ENCODE results near the gene SCO2. TPM values are rescaled to one million over a fixed set of nuclear protein-coding genes. Genes with fewer than 3 reads are reported as not detected.

Gene SCO2
- total RNA-seq, 2 experiments from 2014 or later, result 2.4 to 5.6 TPM

DNA sequence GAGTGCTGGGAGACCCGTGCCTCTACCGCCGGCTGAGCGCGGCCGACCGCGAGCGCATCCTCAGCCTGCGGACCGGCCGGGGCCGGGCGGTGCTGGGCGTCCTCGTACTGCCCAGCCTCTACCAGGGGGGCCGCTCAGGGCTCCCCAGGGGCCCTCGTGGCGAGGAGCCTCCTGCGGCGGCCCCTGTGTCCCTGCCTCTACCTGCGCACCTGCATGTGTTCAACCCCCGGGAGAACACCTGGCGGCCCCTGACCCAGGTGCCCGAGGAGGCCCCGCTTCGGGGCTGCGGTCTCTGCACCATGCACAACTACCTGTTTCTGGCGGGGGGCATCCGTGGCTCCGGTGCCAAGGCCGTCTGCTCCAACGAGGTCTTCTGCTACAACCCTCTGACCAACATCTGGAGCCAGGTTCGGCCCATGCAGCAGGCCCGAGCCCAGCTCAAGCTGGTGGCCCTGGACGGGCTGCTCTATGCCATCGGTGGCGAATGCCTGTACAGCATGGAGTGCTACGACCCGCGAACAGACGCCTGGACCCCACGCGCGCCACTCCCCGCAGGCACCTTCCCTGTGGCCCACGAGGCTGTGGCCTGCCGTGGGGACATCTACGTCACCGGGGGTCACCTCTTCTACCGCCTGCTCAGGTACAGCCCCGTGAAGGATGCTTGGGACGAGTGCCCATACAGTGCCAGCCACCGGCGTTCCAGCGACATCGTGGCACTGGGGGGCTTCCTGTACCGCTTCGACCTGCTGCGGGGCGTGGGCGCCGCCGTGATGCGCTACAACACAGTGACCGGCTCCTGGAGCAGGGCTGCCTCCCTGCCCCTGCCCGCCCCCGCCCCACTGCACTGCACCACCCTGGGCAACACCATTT lies 23.8 kb upstream of the SCO2 start:
- H3K4me1 Mint-ChIP-seq, result peaks cover 33% of the 10 kb centered on the region
- H3K36me3 Mint-ChIP-seq (ENCODE audit: low read depth), result peaks cover 3% of the 10 kb centered on the region
- CTCF ChIA-PET, result interaction anchor here (0.7 to 2.5 kb wide), 8 partner anchors 10 to 141 kb away, joined by 3 to 14 read pairs (median 3); partner anchors contain the start of genes LMF2 and SCO2
- intact Hi-C loops (cut with DNase I, micrococcal nuclease), result no loop called here
- H3K27me3 Mint-ChIP-seq, result no peaks in the 10 kb centered on the region
- H3K27ac Mint-ChIP-seq, result peak overlapping the region; percentile 77
- POLR2A ChIA-PET, result interaction anchor here (0.8 to 0.9 kb wide), 2 partner anchors 23 to 72 kb away, joined by 3 to 5 read pairs; partner anchors contain the start of gene SCO2
- H3K9me3 Mint-ChIP-seq (ENCODE audit: low read depth), result no peaks in the 10 kb centered on the region
- ATAC-seq (peak; percentile 4), DNase-seq (no peak)
- peak overlapping the region; percentile 74 for H3K4me3 Mint-ChIP-seq

DNA sequence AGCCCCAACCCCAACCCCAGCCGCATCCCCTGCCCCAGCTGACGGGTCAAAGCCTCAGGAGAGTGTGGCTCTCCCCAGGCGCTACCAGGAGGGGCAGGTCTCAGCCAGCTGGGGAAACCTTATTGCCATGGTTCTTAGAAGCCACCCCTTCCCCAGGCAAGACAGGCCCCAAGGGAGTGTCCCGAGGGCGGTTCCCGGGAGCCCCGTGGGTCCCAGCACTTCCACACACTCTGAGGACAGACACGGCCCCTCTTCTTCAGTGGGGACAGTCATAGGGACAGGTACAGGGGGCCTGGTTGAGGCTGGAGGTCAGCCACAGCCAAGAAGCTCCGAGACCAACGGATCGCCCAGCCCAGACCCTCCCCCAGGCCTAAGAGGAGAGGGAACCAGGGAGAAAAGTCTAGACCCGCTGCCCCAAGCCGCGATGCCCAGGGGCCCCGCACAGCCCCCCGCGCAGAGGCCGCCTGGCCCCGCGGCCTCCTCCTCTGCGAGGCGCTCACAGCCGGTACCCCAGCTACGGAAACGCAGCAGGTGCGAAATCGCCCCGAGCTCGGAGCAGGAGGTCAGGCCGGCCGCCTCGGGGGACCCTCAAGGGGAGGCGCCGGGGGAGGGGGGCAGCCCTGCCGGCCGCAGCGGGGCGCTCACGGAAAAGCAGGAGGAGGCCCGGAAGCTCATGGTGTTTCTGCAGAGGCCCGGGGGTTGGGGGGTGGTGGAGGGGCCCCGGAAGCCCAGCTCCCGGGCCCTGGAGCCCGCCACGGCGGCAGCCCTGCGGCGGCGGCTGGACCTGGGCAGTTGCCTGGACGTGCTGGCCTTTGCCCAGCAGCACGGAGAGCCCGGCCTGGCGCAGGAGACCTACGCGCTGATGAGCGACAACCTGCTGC lies 22.9 kb upstream of the SCO2 start:
- DNase-seq, result peak; percentile 73
- CTCF ChIA-PET, result interaction anchor here (0.6 to 4.0 kb wide), 10 partner anchors 9 to 119 kb away, joined by 3 to 29 read pairs (median 3); partner anchors contain the start of genes SCO2 and SYCE3
- Mint-ChIP-seq H3K27me3 (no peaks in the 10 kb centered on the region), H3K4me3 (peak overlapping the region; percentile 67), H3K9me3 (ENCODE audit: low read depth) (no peaks in the 10 kb centered on the region), H3K27ac (peak overlapping the region; percentile 81), H3K36me3 (ENCODE audit: low read depth) (peaks cover 3% of the 10 kb centered on the region), H3K4me1 (peaks cover 36% of the 10 kb centered on the region)
- intact Hi-C loops (cut with DNase I, micrococcal nuclease), result no loop called here
- POLR2A ChIA-PET, result interaction anchor here (0.5 to 0.9 kb wide), 3 partner anchors 23 to 120 kb away, joined by 3 to 5 read pairs (median 3); partner anchors contain the start of gene SCO2
- ATAC-seq, result peak; percentile 34

GRCh38 chr22:50547263-50547985 lies 22.0 kb upstream of the SCO2 start:
- POLR2A ChIA-PET, result no interaction called here
- Mint-ChIP-seq H3K27me3 (no peaks in the 10 kb centered on the region), H3K4me1 (peaks cover 40% of the 10 kb centered on the region), H3K9me3 (ENCODE audit: low read depth) (no peaks in the 10 kb centered on the region), H3K27ac (no peak overlapping the region), H3K4me3 (peak overlapping the region; percentile 45), H3K36me3 (ENCODE audit: low read depth) (peaks cover 6% of the 10 kb centered on the region)
- no peak for DNase-seq
- CTCF ChIA-PET, result interaction anchor here (0.7 to 4.0 kb wide), 6 partner anchors 8 to 63 kb away, joined by 3 to 29 read pairs (median 6); partner anchors contain the start of genes SCO2 and SYCE3
- no peak for ATAC-seq
- intact Hi-C loops (cut with DNase I, micrococcal nuclease), result no loop called here

DNA sequence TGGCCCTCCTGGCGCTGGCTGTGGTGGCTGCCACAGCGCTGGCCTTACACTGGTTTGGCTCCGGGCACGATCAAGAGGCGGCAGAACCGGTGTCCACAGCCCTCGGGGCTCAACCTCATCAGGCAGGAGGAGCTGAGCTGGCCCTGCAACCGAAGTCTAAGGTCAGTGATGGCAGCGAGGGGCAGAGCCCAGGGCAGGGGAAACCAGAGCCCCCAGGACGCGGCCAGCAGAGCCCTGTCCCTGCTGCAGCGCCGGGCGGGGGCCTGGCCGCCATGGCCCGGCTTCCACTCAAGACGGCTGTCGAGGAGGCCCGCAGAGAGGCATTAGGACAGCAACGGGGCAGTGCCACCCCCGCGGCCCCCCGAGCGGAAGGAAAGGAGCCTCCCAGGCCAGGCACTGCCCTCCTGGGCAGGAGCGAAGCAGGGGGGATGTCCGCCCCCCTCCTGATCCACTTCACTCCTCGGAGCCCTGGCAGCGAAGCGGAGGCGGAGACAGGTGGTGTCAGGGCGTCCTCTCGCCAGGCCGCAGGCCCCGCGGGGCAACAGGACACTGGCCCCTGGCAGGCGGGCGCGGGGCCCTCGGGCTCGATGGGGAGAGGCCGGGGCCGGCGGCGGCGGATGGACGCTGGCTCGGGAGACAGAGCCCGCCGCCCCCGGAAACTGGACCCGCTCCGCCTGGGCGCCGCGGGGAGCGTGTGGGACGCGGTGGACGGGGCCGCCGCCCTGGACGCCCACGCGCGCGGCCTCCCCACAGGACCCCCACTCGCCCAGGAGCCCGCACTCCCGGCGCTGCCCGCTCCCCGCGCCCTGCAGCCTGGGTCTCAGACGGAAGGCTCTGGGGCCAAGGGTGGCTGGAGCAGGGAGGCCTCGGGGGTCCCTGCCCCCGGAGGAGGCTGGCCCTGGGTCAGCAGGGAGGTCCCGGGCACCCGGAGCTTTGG lies 21.2 kb upstream of the SCO2 start:
- ChIA-PET POLR2A (no interaction called here), CTCF (interaction anchor here (1.2 to 4.0 kb wide), 9 partner anchors 7 to 145 kb away, joined by 4 to 29 read pairs (median 7); partner anchors contain the start of genes SCO2 and SYCE3)
- ATAC-seq, result no peak
- Mint-ChIP-seq H3K9me3 (ENCODE audit: low read depth) (no peaks in the 10 kb centered on the region), H3K36me3 (ENCODE audit: low read depth) (peaks cover 6% of the 10 kb centered on the region), H3K27me3 (no peaks in the 10 kb centered on the region), H3K4me1 (peaks cover 48% of the 10 kb centered on the region), H3K27ac (peak overlapping the region; percentile 85), H3K4me3 (no peak overlapping the region)
- intact Hi-C loops (cut with DNase I, micrococcal nuclease), result no loop called here
- no peak for DNase-seq

DNA sequence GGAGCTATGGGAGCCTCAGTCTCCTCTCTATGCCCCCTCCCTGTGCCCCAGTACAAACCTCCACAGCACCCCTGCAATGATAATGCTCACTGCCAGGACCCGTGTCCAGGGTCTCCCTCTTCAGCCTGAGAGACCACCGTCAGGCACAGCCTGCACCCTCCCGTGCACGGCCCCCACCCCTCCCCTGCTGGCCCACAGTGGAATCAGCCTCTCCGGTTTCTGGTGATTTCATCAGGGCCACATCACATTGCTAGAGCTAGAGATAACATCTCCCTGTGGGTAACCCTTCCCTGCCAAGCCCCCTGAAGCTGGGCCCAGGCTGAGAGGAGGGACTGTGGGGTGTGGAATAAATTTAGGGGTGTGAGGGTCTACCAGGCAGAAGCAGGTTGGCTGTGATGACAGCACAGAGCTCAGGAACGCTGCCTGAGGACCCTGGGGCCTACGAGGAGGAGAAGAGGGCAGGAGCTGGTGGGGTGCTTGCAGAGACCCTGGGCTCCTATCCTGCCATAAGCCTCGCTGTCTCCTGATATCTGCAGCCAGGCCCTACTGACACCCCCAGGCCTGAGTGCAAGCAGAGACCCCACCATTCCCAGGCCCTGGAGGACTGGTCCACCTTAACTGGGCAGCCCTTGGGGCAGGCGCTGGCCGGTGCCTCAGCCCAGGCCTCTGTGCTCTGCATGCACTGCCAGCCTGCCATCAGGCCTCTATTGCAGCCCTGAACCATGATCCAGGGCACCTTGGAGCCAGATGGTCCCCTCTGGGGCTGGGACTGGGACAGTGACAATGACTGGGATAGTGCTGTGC lies 20.3 kb upstream of the SCO2 start, which contains the start of gene KLHDC7B:
Gene KLHDC7B (plus strand): TSS at position 378 of the 804 bp plus-strand sequence. CDS start 345 bp downstream, at position 723.
- Mint-ChIP-seq H3K36me3 (ENCODE audit: low read depth) (peaks cover 8% of the 10 kb centered on the region), H3K4me1 (peaks cover 57% of the 10 kb centered on the region), H3K9me3 (ENCODE audit: low read depth) (no peaks in the 10 kb centered on the region), H3K4me3 (no peak within 1 kb of the TSS), H3K27me3 (no peaks in the 10 kb centered on the region), H3K27ac (peak within 1 kb of the TSS; percentile 85)
- peak; percentile 7 for ATAC-seq
- intact Hi-C loops (cut with DNase I, micrococcal nuclease), result loop anchor here in 1 of 2 experiments (2.0 kb wide), 1 partner anchor 75 kb away; no protein-coding TSS in a partner anchor
- POLR2A ChIA-PET, result interaction anchor here (1.4 kb wide), 1 partner anchor 20 kb away, joined by 6 read pairs; the partner anchor contains the start of gene SCO2
- CTCF ChIA-PET, result interaction anchor here (0.9 to 4.0 kb wide), 10 partner anchors 10 to 146 kb away, joined by 3 to 29 read pairs (median 6); partner anchors contain the start of genes CHKB, SCO2, SYCE3 and TYMP
- peak; percentile 68 for DNase-seq

DNA sequence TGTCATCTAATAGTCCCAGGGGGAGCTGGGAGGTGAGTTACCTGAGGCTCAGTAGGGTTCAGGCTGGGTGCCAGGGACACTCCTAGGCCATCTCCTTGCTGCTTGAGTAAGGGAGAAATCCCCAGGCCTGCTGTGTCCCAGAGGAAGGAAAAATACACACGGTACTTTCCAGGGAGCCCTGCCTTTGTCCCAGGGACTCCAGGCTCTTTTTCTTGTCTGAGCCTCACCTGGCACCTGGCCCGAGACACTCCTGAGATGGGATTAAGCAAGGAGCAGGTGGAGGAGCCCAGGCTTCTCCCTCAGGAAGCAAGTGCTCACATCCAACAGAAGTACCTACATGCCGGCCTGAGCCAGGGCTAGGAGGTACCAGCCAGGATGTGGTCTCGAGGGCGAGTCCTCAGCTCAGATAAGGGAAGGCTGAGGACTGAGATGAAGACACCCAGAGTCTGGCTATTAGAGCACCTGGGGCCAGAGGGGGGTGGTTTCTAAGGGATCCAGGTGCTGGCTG lies 19.4 kb upstream of the SCO2 start:
- Mint-ChIP-seq H3K4me1 (peaks cover 55% of the 10 kb centered on the region), H3K9me3 (ENCODE audit: low read depth) (no peaks in the 10 kb centered on the region), H3K27ac (peak overlapping the region; percentile 78), H3K4me3 (no peak overlapping the region), H3K27me3 (no peaks in the 10 kb centered on the region), H3K36me3 (ENCODE audit: low read depth) (peaks cover 5% of the 10 kb centered on the region)
- intact Hi-C loops (cut with DNase I, micrococcal nuclease), result loop anchor here (1.0 to 5.0 kb wide), 7 partner anchors 13 to 582 kb away; partner anchors contain the start of genes NCAPH2 (in 1 of the 2), PIM3 (in 1 of the 2), SCO2 (in 1 of the 2) and SYCE3 (in 1 of the 2)
- ChIA-PET POLR2A (interaction anchor here (0.7 to 1.4 kb wide), 2 partner anchors 15 to 19 kb away, joined by 3 to 6 read pairs; partner anchors contain the start of genes SCO2 and TYMP), CTCF (interaction anchor here (0.9 to 4.0 kb wide), 10 partner anchors 9 to 76 kb away, joined by 3 to 29 read pairs (median 6); partner anchors contain the start of genes CHKB, SCO2, SYCE3 and TYMP)
- peak; percentile 57 for DNase-seq
- ATAC-seq, result no peak

DNA sequence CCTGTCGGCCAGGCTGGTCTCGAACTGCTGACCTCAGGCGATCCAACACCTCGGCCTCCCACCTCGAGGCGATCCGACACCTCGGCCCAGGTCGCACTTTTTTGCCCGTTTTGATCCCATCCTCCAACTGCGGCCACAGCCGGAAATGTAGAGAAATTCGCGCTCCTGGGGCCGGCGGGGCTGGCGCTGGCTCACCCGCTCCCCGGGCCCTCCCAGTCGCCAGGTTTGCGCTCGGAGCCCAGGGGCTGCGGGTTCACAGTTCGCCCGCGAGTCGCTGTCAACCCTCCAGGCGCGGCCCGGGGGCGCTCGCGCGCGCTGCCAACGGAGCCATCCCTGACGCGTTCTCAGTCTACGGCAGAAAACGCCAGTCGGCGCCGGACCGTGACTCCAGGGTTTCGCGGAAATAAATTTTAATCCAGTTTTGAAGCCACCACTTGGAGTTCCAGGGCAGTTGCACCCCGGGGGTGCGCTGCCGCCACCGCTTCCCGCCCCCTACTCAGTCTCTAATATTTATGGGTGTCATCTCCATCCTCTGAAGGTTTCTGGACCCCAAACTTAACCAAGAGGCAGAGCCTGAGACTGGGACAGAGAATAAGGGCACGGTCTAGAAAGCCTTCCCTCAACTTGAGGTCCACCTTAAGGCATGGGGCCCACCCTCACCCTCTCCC lies 18.8 kb upstream of the SCO2 start:
- Mint-ChIP-seq H3K36me3 (ENCODE audit: low read depth) (peaks cover 5% of the 10 kb centered on the region), H3K27ac (peak overlapping the region; percentile 78), H3K9me3 (ENCODE audit: low read depth) (no peaks in the 10 kb centered on the region), H3K4me1 (peaks cover 61% of the 10 kb centered on the region), H3K4me3 (peak overlapping the region; percentile 35), H3K27me3 (no peaks in the 10 kb centered on the region)
- ChIA-PET POLR2A (interaction anchor here (0.7 to 1.4 kb wide), 2 partner anchors 14 to 19 kb away, joined by 3 to 6 read pairs; partner anchors contain the start of genes SCO2 and TYMP), CTCF (interaction anchor here (0.9 to 6.4 kb wide), 9 partner anchors 8 to 76 kb away, joined by 3 to 72 read pairs (median 6); partner anchors contain the start of genes CHKB, SCO2 and SYCE3)
- ATAC-seq (peak; percentile 49), DNase-seq (peak; percentile 94)
- intact Hi-C loops (cut with DNase I, micrococcal nuclease), result loop anchor here (1.0 to 5.0 kb wide), 7 partner anchors 13 to 582 kb away; partner anchors contain the start of genes NCAPH2 (in 1 of the 2), PIM3 (in 1 of the 2), SCO2 (in 1 of the 2) and SYCE3 (in 1 of the 2)

DNA sequence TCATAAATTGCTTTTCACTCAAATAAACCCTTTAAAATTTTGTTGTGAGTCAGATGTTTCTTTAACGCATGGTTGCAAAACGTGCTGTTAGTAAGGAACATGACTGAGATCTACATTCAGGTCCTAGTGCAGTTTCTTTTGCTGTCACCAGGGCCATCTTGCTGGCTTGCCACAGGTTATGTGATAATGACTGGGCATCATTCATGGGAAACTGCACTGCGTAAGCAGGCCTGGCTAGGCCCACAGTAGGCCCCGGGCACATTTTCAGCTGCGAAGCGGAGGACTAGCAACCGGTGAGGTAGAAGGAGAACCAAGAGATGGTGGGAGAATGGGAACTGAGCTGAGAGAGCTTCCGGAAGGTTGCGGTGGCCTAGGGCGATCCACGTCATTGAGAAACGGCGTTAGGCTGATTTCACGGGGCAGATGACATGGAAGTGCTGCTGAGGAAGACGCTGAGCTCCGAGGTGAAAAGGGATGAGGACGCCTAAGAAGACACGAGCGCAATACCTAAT lies 17.1 kb upstream of the SCO2 start:
- intact Hi-C loops (cut with DNase I, micrococcal nuclease), result loop anchor here (1.0 to 5.0 kb wide), 3 partner anchors 11 to 580 kb away; partner anchors contain the start of genes NCAPH2 (in 1 of the 2) and PIM3 (in 1 of the 2)
- Mint-ChIP-seq H3K4me3 (peak overlapping the region; percentile 31), H3K27me3 (no peaks in the 10 kb centered on the region), H3K4me1 (peaks cover 69% of the 10 kb centered on the region), H3K27ac (peak overlapping the region; percentile 95), H3K9me3 (ENCODE audit: low read depth) (no peaks in the 10 kb centered on the region), H3K36me3 (ENCODE audit: low read depth) (peaks cover 9% of the 10 kb centered on the region)
- peak; percentile 45 for ATAC-seq
- peak; percentile 80 for DNase-seq
- CTCF ChIA-PET, result interaction anchor here (0.6 to 6.4 kb wide), 6 partner anchors 12 to 86 kb away, joined by 3 to 72 read pairs (median 3); partner anchors contain the start of genes ARSA and SCO2
- POLR2A ChIA-PET, result interaction anchor here (0.8 to 1.4 kb wide), 4 partner anchors 14 to 78 kb away, joined by 3 to 12 read pairs (median 4); partner anchors contain the start of gene SCO2

Measured in activated CD4-positive, alpha-beta T cell treated with anti-CD3 and anti-CD28 coated beads for 36 hours (primary cell).